ENCODE data around the gene YBX2. TPM values are rescaled to one million over a fixed set of nuclear protein-coding genes. Genes with fewer than 3 reads are reported as not detected.

YBX2 gene
- total RNA-seq, 1 donor from 2014 or later: 14.6 TPM

DNA sequence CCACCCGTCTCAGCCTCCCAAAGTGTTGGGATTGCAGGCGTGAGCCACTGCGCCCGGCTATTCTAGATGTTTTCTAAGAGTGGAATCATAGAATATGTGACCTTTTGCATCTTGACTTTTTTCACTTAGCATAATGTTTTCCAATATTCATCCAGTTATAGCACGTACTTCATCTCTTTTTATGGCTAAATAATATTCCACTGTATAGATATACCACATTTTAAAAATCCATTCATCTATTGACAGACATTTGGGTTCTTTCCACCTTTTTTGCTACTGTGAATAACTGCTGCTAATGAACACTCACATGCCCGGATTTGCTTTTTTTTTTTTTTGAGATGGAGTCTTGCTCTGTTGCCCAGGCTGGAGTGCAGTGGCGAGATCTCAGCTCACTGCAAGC lies 9.7 kb upstream of the YBX2 start:
- Mint-ChIP-seq H3K4me1 (ENCODE audit: unreplicated experiment) (peaks cover 18% of the 10 kb centered on the region), H3K4me3 (ENCODE audit: unreplicated experiment) (no peak overlapping the region), H3K27me3 (ENCODE audit: unreplicated experiment) (peaks cover 15% of the 10 kb centered on the region), H3K36me3 (ENCODE audit: low read depth, unreplicated experiment) (peaks cover 6% of the 10 kb centered on the region), H3K27ac (ENCODE audit: unreplicated experiment) (peak overlapping the region; percentile 75), H3K9me3 (ENCODE audit: unreplicated experiment) (no peaks in the 10 kb centered on the region)
- DNase-seq (ENCODE audit: low spot score): no peak
- TF ChIP-seq, protein P1, sequence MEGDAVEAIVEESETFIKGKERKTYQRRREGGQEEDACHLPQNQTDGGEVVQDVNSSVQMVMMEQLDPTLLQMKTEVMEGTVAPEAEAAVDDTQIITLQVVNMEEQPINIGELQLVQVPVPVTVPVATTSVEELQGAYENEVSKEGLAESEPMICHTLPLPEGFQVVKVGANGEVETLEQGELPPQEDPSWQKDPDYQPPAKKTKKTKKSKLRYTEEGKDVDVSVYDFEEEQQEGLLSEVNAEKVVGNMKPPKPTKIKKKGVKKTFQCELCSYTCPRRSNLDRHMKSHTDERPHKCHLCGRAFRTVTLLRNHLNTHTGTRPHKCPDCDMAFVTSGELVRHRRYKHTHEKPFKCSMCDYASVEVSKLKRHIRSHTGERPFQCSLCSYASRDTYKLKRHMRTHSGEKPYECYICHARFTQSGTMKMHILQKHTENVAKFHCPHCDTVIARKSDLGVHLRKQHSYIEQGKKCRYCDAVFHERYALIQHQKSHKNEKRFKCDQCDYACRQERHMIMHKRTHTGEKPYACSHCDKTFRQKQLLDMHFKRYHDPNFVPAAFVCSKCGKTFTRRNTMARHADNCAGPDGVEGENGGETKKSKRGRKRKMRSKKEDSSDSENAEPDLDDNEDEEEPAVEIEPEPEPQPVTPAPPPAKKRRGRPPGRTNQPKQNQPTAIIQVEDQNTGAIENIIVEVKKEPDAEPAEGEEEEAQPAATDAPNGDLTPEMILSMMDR (IDR thresholded peaks at IDR 0.05; ENCODE audit: unreplicated experiment): no peak

DNA sequence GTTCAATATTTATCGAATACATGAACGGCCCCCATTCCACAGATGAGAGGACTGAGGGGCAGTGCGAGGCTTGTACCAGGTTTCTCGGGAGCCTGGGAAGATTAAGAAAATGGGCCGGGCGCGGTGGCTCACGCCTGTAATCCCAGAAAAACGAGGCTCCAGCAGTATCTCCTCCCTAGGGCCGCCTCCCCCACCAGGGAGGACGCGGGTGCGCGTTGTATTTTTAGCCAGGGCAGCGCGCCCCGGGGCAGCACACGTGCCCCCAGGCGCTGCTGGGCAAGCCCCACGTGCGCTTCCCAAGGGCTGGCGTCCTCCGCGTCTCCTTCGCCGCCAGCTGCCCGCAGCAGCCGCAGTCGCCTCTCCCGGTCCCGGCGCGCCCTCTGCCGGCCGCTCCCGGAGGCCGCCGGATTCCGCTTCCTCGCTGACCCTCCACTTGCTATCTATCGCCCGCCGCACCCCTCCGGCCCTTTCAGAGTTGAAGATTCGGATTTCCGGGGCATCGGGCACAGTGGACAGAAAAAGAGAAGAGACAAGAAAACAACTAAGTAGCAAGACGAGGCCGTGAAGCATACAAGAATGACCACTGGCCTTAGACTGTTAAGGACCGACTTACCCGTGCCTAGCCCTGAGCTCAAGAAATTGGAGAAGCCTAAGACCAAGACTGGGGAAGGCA lies 1.9 kb upstream of the YBX2 start:
- Mint-ChIP-seq H3K27me3 (ENCODE audit: unreplicated experiment) (peaks cover 15% of the 10 kb centered on the region), H3K36me3 (ENCODE audit: low read depth, unreplicated experiment) (no peaks in the 10 kb centered on the region), H3K27ac (ENCODE audit: unreplicated experiment) (no peak overlapping the region), H3K9me3 (ENCODE audit: unreplicated experiment) (no peaks in the 10 kb centered on the region), H3K4me3 (ENCODE audit: unreplicated experiment) (no peak overlapping the region), H3K4me1 (ENCODE audit: unreplicated experiment) (peaks cover 18% of the 10 kb centered on the region)
- TF ChIP-seq, protein P1 (IDR thresholded peaks at IDR 0.05; ENCODE audit: unreplicated experiment): peak; percentile 79
- DNase-seq (ENCODE audit: low spot score): peak; percentile 95

DNA sequence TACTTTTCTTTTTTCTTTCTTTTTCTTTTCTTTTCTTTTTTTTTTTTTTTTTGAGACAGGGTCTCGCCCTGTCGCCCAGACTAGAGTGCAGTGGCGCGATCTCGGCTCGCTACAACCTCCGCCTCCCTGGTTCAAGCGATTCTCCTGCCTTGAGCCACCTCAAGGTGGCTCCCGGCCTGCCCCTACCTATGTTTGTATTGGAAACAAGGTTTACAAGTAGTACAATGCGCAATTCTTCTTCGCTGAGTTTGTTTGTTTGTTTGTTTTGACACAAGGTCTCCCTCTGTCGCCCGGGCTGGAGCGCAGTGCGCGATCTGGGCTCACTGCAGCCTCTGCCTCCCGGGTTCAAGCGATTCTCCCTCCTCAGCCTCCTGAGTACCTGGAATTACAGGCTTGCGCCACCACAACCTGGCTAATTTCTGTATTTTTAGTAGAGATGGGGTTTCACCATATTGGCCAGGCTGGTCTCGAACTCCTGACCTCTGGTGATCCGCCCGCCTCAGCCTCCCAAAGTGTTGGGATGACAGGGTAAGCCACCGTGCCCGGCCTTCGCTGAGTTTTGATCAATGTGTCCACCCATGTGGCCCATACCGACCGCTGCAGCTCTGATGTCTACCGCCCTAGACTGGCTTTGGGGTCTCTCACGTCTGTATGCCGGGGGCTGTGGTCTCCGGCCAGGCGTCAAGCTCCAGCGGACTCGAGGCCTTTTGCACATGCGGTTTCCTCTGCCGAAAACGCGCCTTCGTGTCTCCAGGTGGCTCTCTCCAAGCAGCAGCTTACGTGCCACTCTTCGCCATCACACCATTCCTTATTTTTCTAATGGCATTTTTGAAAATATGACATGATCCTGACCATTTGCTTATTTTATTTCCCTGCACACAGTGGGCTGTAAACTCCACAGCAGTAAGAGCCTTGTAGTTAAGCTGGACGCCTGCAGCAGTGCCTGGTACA lies 1.1 kb upstream of the YBX2 start:
- Mint-ChIP-seq H3K27ac (ENCODE audit: unreplicated experiment) (no peak overlapping the region), H3K36me3 (ENCODE audit: low read depth, unreplicated experiment) (no peaks in the 10 kb centered on the region), H3K9me3 (ENCODE audit: unreplicated experiment) (no peaks in the 10 kb centered on the region), H3K4me1 (ENCODE audit: unreplicated experiment) (peaks cover 18% of the 10 kb centered on the region), H3K27me3 (ENCODE audit: unreplicated experiment) (peaks cover 15% of the 10 kb centered on the region), H3K4me3 (ENCODE audit: unreplicated experiment) (no peak overlapping the region)
- DNase-seq (ENCODE audit: low spot score): no peak
- TF ChIP-seq, protein P1 (IDR thresholded peaks at IDR 0.05; ENCODE audit: unreplicated experiment): no peak

DNA sequence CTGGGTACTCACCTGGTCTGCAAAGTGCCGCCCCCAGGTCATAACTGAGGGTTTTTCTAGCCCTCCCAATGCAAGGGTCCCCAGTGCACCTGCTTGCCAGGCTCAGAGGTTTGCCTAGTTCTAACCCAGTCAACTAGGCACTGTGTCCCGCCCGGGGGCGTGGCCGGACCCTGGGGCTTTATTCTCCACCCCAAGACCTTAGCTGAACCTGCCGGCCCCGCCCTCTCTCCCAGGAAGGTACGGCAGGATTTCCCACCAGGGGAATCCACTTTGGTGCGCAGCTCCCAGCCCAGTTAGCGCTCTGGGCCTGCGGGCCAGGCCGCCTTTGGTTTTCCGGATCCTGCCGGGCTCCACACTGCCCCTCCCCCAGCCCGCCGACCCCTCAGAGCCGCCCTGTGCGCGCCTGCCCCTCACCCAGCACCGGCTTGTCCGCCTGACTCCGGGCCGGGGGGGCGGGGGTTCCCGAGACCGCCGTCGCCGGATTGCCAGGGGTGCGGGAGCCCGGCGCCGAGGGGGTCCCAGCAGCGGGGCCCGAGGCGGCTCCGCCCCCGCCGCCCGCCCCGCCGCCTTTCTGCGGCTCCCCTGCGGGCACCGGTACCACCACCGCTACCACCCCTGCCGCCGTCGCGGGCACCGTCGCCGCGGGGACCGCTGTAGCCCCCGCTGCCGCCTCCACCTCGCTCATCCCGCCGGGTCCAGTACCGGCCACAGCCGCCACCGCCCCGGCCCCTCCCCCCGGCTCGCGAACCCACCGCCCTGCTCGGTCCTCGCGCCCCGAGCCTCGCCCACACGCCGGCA lies 424 bp downstream of the YBX2 start:
- H3K27me3 Mint-ChIP-seq (ENCODE audit: unreplicated experiment): peaks cover 11% of the 10 kb centered on the region
- H3K27ac Mint-ChIP-seq (ENCODE audit: unreplicated experiment): no peak overlapping the region
- no peaks in the 10 kb centered on the region for H3K9me3 Mint-ChIP-seq (ENCODE audit: unreplicated experiment)
- peak overlapping the region; percentile 78 for H3K4me3 Mint-ChIP-seq (ENCODE audit: unreplicated experiment)
- TF ChIP-seq, protein P1 (IDR thresholded peaks at IDR 0.05; ENCODE audit: unreplicated experiment): no peak
- peak; percentile 36 for DNase-seq (ENCODE audit: low spot score)
- peaks cover 14% of the 10 kb centered on the region for H3K4me1 Mint-ChIP-seq (ENCODE audit: unreplicated experiment)
- no peaks in the 10 kb centered on the region for H3K36me3 Mint-ChIP-seq (ENCODE audit: low read depth, unreplicated experiment)
